NCI-H345 (cell line): ENCODE data around the gene NECTIN1.

Experiments
- DNase-seq: peaks from one replicate; lab custom pipeline; 2025; lab: John Stamatoyannopoulos, UW

The NECTIN1 gene

DNA sequence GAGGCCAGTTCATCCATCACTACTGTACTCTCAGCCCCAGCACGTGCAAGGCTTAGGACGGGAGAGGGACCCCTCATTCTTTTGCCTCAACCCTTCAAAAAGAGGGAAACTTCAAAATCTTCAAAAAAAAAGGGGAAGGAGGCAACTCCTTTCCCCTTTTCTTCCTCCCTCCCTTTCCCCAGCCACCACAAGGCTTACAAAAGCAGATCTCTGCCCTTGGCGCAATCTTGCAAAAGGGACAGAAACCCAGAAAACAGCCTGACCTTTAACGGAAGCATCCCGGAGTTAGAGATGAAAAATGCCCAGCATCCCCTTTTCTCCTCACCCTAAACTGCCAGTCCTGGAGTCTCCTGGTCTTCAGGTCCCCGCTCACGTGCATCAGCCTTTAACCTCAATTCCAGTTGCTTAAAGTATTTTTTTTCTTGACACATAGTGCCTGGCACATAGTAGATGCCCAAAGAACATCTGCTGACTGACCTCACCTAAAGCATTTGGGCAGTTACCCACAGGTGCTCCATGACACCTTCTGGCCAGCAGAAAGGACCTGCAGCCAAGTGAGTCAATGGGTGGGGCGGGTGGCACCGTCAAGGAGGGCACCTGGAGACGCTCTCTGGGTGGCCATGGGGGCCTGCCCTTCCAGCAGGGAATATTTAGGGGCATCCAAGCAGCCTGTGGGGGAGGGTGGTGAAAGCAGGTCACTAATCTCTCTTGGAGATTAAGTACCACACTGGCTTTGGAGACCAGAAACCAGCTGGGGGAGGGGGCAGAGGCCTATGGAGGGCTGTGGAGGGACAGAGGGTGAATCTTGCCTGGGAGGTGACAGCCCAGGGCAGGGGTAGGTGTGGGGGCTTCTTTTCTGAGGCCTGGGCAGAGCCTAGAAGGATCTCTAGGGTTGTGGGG is 16.3 kb downstream of the NECTIN1 start:
- no peak for DNase-seq

DNA sequence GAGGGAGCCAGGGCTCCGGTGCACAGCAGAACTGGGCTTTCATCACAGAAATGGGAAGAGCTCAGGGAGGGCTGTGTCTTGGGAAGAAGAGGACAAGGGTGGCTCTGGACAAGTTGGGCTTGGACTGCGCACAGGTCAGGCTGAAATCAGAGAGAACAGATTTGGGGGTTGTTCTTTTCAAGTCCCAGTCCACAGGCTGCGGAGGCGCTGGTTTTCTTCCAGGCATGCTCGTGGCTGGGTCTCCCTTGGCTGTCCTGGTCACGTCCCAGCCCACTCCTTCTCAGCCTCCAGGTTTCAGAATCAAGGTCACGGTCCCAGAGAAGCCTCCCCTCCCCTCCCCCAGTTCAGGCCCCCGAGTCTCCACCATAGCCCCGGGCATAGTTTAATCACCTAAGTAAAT is 17.0 kb downstream of the NECTIN1 start:
- no peak for DNase-seq

DNA sequence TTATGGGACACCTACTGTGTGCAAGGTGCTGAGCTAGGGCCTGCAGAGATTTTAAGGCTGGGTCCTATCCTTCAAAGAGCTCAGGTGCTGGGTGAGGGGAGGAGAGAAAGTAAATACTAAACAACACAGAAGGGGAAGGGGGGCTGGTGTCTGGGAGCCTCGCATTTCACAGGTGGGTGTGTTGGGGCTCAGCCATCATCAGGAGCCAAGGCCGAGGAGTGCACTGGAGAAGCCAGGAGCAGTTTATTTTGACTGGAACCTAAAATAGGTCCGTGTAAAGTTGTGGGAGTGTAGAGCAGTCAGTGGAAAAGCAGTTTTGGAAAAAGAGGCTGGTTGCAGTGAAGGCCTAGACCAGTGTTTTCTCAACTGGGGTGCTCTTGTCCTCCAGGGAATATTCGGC is 17.5 kb downstream of the NECTIN1 start:
- DNase-seq, result no peak

DNA sequence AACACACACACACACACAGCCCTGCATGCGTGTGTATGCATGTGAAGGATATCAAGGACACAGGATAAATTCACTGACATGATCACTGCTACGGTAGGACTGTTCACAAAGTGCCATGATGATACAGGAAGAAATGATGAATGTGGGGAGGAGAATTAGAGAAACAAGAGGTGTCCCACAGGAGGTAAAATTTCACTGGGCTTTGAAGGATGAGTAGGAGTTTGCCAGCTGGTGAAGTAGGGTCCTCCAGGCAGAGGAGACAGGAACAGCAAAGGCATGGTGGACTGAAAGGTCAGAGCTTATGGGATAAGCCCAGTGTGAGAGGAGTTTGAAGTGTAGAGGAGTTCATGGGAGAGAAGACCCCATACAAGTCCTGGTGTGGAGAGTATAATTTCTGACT is 18.6 kb downstream of the NECTIN1 start:
- DNase-seq, result no peak

DNA sequence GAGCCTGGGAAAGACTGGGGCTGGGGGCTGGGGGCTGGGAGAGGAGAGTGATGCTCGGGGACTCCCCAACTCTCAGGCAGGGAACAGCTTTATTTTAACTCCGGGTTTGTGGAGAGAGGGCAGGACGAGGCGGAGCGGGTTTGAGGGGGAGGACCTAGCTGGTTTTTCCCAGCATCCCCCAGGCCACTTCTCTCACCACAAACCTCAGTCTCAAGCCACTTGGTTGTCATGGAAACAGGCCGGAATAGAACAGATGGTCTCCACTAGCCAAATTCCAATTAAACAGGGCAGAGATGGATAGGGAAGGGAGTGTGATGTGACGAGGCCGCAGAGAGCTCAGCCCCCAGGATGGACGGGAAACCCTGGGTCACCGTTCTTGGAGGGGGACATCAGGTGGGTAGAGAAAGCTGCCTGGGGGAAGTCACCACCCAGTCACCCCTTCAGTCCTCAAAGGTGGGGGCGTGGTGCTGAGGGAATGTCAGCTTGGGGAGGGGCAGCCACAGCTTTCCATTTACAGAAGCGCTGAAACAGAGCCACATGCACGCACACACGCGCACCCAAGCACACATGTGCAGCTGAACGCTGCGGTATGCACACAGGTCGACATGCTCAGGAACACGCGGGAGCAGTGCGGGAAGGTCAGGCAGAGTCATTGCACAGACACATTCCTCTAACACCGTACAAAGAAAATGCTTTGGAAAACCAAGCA is 19.2 kb downstream of the NECTIN1 start:
- no peak for DNase-seq

DNA sequence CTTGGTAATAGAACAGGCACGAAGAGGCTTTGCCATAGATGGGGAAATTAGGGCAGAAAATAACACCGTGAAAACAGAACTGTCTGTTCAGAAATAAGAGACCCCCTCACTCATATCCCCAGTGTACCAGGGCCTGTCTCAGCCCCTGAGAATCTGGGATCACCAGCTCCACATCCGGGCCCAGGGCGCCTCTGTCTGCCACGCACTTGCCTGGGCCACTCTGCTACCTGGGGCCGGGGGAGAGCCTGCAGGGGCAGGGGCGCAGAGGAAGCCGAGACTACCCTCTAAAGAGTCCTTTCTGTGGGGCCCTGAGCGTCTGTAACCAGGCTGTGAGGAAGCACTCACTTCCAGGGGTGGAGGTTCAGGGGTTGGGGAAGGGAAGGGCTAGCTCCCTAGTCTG is 19.8 kb downstream of the NECTIN1 start:
- DNase-seq, result no peak

DNA sequence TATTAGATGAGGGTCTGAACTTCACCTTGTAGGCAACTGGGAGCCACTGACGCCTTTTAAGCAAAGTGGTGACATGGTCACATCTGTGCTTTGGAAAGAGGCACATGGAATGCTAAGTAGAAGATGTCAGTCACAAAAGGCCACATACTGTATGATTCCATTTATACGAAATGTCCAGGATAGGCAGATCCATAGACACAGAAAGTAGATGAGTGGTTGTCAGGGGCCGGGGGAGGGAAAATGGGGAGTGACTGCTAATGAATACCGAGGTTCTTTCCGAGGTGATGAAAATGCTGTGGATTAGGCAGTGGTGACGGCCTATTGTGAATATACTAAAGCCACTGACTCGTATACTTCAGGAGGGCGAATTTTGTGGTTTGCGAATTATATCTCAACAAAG is 20.6 kb downstream of the NECTIN1 start:
- DNase-seq, result no peak

DNA sequence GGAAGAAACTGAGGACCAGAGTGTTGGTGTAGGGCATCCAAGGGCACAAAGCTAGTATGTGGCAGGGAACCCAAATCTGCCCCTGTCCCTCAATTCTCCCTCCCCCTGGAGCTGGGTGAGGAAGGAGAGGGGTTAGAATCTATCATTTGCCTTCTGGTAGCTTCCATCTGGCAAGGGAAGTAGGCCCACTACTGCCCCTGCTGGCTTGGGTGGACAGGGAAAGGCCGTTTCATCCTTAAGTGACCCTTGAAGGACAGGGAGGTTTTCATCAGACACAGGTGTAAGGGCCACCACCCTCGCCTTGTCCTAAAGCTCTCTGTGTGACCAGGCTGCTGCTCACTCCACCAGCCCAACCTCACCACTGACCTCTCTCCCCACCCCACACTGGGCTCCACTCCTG is 22.1 kb downstream of the NECTIN1 start:
- DNase-seq, result no peak

DNA sequence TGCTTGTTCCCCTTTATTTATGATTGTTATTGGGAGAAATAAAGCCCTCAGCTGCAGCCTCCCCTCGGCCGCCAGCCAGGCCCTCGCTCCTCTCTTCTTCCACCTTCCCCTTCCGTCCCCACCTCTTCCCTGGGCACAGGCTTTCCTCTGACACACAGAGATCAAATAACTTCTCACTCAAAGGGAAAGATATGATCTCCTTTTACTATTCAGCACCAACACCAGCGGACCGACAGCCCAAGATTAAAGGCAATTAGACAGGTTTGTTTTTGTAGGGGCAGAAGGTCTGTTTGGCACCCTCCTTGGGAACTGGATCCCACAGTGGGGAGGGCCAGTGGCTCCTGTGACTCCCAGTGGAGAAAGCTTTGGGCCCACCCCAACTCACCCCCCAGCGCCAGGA is 23.0 kb downstream of the NECTIN1 start:
- no peak for DNase-seq

DNA sequence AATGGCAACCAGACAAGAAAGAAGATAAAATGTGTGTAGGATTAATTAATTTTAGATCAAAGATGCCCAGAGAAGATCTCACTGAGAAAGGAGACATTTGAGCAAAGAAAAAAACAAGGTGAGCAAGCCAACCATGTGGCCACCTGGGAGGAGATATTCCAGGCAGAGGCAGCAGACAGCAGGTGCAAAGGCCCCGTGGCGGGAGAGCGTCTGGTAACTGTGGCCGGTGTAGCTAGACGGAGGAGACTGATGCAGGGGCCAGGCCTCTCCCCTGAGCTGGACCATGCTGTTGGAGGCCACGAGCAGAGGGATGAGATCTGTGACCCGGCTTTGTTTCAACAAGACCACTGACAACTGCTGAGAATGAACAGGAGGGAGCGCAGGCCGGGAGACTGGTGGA is 23.6 kb downstream of the NECTIN1 start:
- DNase-seq, result no peak

DNA sequence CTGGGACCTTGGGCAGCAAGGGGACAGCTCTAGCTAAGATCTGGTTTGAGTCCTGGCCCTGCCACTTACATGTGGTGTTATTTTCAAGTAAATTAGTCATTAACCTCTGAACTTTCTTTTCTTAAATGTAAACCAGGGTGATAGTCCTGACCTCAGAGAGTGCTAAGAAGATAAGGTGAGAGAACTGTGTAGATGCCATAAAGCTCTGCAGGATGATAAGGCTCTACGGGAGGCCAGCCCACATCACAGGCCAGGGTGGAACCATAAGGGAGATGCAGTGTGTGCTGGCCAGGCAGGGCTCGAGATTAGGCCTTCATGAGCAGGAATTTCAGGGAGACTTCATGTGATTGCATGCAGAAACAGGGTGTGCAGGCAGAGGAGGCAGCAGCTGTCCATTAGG is 24.2 kb downstream of the NECTIN1 start:
- no peak for DNase-seq

DNA sequence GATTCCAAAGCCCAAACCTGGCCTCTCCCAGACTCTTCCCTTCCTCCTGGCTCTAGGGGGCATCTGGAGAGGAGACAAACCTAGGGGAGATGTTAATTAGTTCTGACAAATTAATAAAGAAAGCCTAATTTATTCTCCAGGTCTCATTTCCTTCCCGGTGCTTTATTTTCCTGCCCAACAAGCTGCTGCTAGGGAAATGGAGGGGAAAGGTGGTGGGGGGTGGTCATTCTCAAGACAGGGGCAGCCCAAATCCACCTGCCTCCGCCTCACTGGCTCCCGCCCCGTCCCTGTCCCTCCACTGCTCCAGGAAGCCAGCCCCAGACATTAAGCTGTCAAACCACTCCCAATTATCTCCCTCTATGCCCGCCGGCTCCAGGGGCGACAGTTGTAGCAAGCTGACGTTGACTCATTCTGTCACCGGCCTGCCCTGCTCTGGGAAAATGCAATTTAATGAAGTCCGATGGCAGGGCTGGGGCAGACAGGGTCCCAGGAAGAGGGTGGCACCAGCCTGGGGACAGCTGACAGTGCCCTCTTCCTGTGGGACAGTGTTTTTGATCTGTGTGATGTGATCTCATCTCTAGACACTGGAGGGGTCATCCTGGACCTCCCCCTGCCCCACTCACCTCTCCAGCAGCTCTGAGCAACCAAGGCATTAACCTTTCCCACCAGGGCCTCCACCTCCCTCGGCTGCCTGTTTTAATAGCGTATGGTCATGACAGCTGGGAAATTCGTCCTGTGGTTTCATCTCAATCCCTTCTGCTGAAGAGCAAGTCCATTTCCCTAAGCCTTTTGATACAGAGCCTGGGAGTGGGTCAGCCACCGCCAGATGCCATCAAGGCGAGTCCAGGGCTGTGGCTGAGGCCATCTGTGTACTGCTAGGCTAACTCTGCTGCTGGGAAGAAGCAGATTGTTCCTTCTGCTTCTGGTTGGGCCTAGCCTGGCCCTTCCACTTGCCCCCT is 27.1 kb downstream of the NECTIN1 start:
- DNase-seq, result no peak

DNA sequence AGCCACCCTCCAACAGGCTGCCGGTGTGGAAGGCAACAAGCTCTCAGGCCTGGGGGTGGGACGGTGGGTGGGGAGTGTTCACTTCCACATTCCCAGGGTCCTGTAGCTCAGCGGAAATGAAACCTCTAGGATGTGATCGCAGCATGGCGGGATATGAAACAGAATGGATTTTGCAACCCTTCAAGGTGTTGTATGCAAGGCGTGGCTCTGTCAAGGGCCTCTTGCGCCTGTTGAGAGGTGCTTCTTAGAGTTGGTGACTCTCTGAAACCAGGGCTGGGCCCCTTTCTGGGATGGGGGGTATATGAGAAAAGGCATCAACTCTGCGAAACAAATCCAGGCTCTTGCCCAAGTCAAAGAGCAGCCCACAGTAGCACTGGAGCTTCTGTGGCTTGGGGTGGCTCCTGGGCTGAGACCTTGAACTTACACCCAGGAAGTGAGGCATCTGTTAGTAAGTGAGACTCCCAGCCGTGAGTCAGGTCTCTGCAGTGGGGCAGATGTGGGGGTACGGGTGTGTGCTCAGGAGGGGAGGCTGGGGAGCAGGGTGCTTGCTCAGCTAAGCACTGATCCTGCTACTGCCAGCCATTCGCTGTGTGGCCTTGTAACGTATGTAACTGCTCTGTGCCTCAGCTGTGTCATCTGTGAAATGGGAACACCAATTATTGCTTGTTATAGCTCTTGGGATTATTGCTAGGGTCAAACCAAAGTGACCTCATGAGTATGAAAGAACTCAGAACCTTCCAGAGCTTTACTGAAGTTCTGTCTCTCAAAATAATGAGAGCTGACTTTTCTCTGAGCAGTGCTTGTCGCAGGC is 28.3 kb downstream of the NECTIN1 start:
- DNase-seq, result no peak

DNA sequence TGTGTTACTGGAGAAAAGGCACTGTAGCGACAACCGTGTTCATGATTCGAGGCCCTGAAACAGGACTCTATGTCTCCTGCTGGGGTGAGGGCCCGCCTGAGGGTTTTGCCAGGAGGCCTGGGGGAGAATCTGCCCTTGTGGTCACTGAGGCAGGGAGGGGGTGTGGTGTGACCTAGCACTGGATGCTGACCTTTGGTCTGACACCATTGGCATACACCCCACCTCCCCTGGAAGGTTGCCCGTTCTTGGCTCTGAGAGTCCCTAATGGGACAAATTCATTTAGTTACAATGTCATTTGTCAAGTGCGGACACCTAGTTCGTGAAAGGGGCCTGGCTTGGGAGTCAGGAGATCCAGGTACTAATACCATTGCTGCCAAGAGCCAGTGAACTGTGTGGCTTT is 29.0 kb downstream of the NECTIN1 start:
- no peak for DNase-seq

DNA sequence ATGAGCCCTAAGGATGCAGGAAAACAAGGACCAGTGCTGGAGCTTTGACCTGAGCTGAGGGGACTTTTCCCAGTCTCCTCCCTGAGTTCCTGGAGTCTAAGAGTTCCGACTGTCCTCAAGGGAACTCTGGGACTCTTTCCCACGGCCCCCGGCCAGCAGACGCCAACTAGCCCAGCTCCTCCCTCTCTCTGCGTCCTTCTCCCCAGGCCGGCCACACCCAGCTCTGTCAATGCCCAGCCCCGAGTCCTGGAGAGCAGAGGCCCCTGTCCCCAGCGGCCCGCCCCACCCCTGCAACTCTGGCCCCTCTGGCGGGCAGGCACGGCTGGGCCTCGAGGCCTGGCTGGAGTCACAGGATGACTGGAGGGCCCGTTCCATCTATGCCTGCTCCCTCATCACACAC is 29.8 kb downstream of the NECTIN1 start:
- no peak for DNase-seq

DNA sequence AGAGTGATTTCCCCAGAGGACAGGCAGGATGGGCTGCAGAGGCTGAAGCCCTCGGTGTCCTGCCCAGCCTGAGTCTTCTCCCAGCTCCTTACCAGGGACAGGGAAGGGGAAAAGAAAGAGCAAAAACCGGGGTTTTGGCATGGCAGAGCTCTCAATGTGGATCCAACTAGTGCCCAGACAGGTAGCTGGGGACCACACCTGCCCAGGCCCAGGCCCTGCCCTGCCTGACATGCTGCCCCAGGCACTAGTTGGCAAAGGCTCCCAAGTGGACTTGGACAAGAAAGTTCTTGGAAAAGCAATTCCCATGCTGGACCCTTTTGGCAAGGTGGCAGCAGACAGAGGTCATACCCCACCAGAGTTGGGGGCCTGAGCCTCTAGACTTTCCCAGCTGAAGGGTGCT is 31.1 kb downstream of the NECTIN1 start:
- DNase-seq, result no peak

DNA sequence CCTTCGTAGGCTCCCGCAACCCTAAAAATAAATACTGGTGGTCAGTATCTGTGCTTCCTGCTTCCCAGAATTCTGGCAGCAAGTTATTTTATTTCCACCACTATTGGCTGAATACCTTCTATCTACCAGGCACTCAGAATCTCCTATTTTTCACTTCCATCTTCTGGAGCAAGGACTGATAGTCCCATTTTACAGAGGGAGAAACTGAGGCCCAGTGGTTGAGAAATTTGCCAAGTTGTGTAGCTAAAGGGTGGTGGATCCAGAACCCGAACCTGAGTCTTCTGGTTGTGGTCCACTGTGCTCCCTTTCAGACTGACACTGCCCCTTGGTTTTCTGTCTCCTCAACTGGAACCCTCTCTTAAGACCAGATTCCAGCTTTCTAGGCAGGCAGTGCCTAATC is 31.6 kb downstream of the NECTIN1 start:
- DNase-seq, result no peak

DNA sequence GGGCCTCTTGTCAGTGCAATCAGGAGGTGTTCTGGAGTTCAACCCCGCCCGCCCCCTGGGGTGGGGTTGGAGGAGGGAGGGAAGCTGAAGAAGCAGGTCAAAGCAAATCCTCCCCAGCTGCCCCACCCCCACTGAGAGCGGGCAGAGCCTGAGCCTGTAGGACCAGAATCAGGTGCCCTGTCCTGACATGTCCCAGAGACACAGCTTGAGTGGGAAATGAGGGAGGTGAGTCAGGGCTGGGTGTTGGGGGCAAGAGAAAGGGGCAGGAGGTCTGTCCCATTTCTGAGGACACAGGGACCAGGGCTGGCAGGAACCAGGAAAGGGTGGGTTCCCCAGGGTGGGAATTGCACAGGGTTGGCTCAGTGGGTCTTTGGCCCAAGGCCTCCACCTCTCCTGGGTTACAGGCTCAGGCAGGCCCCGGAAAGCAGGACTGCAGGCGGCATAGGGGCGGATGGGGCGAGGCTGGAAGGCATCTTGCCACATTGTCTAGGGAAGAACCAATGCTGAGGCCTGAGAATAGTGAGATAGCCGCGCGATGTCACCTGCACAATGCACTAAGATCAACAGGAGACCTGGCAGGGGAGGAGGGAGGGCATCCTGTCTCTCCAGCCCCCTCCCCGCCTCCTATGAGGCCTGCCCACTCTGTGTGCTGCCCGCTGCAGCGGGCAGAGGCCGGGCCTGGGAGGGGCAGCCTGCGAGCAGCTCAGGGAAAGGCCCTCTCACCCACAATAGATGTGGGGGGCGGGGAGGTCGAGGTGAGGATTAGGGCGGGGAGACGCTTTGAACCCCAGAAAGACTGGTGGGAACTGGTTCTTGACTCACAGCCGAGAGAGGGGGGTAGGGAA is 32.4 kb downstream of the NECTIN1 start:
- peak; percentile 37 for DNase-seq

DNA sequence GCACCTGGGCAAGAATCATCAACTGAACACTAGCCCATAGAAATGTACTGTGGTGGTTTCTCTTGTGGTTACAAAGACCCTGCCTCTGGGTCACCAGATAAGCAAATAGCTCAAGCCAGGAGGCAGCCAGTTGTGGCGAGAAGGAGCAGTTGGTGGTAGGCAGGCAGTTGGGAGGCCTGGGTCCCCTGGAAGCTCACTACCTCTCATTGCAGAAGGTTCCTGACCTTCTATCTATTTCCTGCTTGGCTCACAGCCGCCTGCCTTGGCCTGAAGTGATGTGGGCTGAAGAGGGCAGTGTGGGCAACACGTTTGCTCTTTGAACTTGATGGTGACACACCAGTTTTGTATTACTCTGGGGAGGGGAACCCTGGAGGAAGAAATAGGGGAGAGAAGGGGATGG is 34.7 kb downstream of the NECTIN1 start:
- DNase-seq, result no peak

DNA sequence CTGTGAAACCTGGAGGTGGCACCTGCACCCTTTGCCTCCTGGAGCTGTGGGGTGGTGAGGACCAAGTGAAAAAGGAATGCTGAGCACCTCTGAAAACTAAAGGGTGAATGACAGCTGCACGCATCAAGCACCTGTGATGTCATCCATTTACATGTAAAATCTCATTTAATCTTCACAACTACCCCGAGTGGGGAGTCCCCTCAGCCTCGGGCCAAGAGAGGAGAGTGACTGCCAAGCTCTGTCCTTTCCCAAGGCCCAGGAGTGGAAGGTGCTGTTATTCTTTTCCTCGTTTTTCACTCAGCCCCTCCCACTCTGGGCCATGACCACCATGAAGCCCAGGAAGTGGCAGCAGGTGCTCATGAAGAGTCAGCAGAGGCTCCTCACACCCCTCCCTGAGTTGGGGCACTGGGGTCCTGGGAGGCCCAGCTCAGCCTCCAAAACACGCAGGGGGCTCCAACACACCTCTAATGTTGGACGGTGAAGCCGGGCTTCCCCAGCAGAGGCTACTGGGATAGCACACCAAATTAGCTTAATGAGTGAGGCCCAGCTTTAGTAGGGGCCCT is 35.7 kb downstream of the NECTIN1 start:
- peak; percentile 8 for DNase-seq

DNA sequence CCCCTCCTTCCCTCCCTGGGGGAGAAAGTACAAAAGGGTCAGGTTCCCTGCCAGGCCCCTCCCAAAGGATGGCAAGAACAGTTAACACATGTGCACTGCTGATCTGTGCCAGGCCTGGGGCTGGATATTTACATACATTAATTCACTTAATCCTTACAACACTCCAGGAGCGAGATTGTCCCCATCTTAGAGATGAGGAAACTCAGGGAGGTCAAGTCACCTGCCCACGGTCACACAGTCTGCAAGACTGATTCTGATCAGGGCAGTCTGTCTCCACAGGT is 36.5 kb downstream of the NECTIN1 start:
- no peak for DNase-seq
